Measurements from ENCODE around the gene PRDM16.

The PRDM16 gene

DNA sequence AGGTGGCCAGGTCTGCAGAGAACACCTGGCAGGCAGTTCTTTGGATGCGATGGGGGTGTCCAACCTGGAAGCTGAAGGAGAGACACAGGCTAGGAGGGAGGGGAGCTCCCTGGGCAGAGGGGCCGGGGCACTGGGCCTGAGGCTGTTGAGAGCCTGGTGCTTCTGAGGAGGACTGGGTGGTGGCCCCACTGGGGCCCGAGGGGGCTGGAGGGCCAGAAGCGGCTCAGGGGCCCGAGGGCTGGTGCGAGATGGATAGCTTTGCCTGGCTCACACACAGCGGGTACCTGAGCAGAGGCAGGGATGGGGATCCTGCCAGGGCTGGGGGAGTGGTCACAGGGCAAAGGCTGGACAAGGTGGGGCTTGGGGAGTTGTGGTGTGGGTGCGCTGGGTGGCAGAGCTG, 37.2 kb downstream of the PRDM16 start:
- TF ChIP-seq, protein P1, sequence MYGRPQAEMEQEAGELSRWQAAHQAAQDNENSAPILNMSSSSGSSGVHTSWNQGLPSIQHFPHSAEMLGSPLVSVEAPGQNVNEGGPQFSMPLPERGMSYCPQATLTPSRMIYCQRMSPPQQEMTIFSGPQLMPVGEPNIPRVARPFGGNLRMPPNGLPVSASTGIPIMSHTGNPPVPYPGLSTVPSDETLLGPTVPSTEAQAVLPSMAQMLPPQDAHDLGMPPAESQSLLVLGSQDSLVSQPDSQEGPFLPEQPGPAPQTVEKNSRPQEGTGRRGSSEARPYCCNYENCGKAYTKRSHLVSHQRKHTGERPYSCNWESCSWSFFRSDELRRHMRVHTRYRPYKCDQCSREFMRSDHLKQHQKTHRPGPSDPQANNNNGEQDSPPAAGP (tag by site-specific recombination; IDR thresholded peaks at IDR 0.05) = no peak
- TF ChIP-seq ZNF610 (tag by site-specific recombination; IDR thresholded peaks at IDR 0.05; ENCODE audit: borderline replicate concordance) = no peak
- TF ChIP-seq ZNF133 (tag by site-specific recombination; IDR thresholded peaks at IDR 0.05) = no peak
- TF ChIP-seq, protein P2, sequence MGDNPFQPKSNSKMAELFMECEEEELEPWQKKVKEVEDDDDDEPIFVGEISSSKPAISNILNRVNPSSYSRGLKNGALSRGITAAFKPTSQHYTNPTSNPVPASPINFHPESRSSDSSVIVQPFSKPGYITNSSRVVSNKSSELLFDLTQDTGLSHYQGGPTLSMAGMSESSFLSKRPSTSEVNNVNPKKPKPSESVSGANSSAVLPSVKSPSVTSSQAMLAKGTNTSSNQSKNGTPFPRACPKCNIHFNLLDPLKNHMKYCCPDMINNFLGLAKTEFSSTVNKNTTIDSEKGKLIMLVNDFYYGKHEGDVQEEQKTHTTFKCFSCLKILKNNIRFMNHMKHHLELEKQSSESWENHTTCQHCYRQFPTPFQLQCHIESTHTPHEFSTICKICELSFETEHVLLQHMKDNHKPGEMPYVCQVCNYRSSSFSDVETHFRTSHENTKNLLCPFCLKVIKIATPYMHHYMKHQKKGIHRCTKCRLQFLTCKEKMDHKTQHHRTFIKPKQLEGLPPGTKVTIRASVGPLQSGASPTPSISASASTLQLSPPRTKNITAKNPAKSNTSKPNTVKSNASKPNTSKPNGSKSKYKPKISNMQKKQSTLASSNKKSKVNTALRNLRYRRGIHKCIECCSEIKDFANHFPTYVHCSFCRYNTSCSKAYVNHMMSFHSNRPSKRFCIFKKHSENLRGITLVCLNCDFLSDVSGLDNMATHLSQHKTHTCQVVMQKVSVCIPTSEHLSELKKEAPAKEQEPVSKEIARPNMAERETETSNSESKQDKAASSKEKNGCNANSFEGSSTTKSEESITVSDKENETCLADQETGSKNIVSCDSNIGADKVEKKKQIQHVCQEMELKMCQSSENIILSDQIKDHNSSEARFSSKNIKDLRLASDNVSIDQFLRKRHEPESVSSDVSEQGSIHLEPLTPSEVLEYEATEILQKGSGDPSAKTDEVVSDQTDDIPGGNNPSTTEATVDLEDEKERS (tag by site-specific recombination; IDR thresholded peaks at IDR 0.05) = no peak
- no peak for TF ChIP-seq ZNF670 (tag by site-specific recombination; IDR thresholded peaks at IDR 0.05; ENCODE audit: low read depth)
- no peak for TF ChIP-seq TCF7L2 (IDR thresholded peaks at IDR 0.05; ENCODE audit: borderline replicate concordance, low read depth, low read length)
- no peak for TF ChIP-seq HOXD13 (CRISPR knock-in tag; IDR thresholded peaks at IDR 0.05; ENCODE audit: borderline replicate concordance)
- no peak for TF ChIP-seq ZNF398 (tag by site-specific recombination; IDR thresholded peaks at IDR 0.05)
- TF ChIP-seq ZNF837 (tag by site-specific recombination; IDR thresholded peaks at IDR 0.05) = no peak
- TF ChIP-seq ZBTB1 (tag by site-specific recombination; IDR thresholded peaks at IDR 0.05) = no peak
- TF ChIP-seq ZNF292 (tag by site-specific recombination; IDR thresholded peaks at IDR 0.05; ENCODE audit: borderline replicate concordance, low read depth) = no peak
- no peak for TF ChIP-seq ZNF596 (tag by site-specific recombination; IDR thresholded peaks at IDR 0.05)
- no peak for TF ChIP-seq BCL11B (tag by site-specific recombination; IDR thresholded peaks at IDR 0.05; ENCODE audit: low read depth)
- no peak for TF ChIP-seq ZNF747 (tag by site-specific recombination; IDR thresholded peaks at IDR 0.05)
- TF ChIP-seq ZSCAN30 (tag by site-specific recombination; IDR thresholded peaks at IDR 0.05) = no peak
- no peak for TF ChIP-seq ZSCAN16 (tag by site-specific recombination; IDR thresholded peaks at IDR 0.05)
- TF ChIP-seq ZNF211 (tag by site-specific recombination; IDR thresholded peaks at IDR 0.05; ENCODE audit: low read depth) = no peak
- no peak for TF ChIP-seq ZNF600 (tag by site-specific recombination; IDR thresholded peaks at IDR 0.05)
- no peak for TF ChIP-seq KLF1 (tag by site-specific recombination; IDR thresholded peaks at IDR 0.05)
- TF ChIP-seq ZNF426 (tag by site-specific recombination; IDR thresholded peaks at IDR 0.05) = no peak
- H3K4me3 ChIP-seq (ENCODE audit: low read depth, low read length) = no peak overlapping the region
- H3K4me1 ChIP-seq (ENCODE audit: control insufficient read depth, insufficient read depth, low read length) = no peaks in the 10 kb centered on the region
- ChIA-PET POLR2A (no interaction called here), CTCF (interaction anchor here (0.6 kb wide), 1 partner anchor 243 kb away, joined by 3 read pairs; no protein-coding TSS in a partner anchor)
- peaks cover 0 to 6% of the 10 kb centered on the region in 2 experiments; a peak in 1 of 3 replicates for H3K36me3 ChIP-seq (ENCODE audit: control insufficient read depth in 2 of 2, insufficient read depth in 1 of 2, low read length in 2 of 2)
- H3K9me3 ChIP-seq (ENCODE audit: control insufficient read depth, insufficient read depth, low read depth, low read length) = no peaks in the 10 kb centered on the region
- no peak overlapping the region for H3K27ac ChIP-seq (ENCODE audit: extremely low read depth, low read depth, low read length)

- H3K4me1 ChIP-seq (ENCODE audit: control insufficient read depth, insufficient read depth, low read length) = no peaks in the 10 kb centered on the region
- no peak for TF ChIP-seq ZNF473 (tag by site-specific recombination; IDR thresholded peaks at IDR 0.05)
- no peak for TF ChIP-seq ZBTB49 (tag by site-specific recombination; IDR thresholded peaks at IDR 0.05; ENCODE audit: low read depth)
- TF ChIP-seq ZNF416 (tag by site-specific recombination; IDR thresholded peaks at IDR 0.05) = no peak
- no peak for TF ChIP-seq ZNF239 (tag by site-specific recombination; IDR thresholded peaks at IDR 0.05)
- TF ChIP-seq ZNF266 (tag by site-specific recombination; IDR thresholded peaks at IDR 0.05; ENCODE audit: low read depth) = no peak
- TF ChIP-seq ZBTB20 (tag by site-specific recombination; IDR thresholded peaks at IDR 0.05) = no peak
- POLR2A ChIA-PET = no interaction called here
- no peak overlapping the region for H3K27ac ChIP-seq (ENCODE audit: extremely low read depth, low read depth, low read length)
- H3K9me3 ChIP-seq (ENCODE audit: control insufficient read depth, insufficient read depth, low read depth, low read length) = no peaks in the 10 kb centered on the region
- CTCF ChIA-PET = interaction anchor here (1.4 kb wide), 1 partner anchor 176 kb away, joined by 3 read pairs; no protein-coding TSS in a partner anchor
- peaks cover 0 to 6% of the 10 kb centered on the region in 2 experiments; a peak in 1 of 3 replicates for H3K36me3 ChIP-seq (ENCODE audit: control insufficient read depth in 2 of 2, insufficient read depth in 1 of 2, low read length in 2 of 2)
- H3K4me3 ChIP-seq (ENCODE audit: low read depth, low read length) = no peak overlapping the region
Measured at GRCh38 chr1:3107201-3107600, 38.2 kb downstream of the PRDM16 start.
